Skeletal muscle tissue (tissue), 4 donors: ENCODE results near the gene FHOD3. TPM values are rescaled to one million over a fixed set of nuclear protein-coding genes. Genes with fewer than 3 reads are reported as not detected.

Source experiments
- H3K27ac ChIP-seq: one replicate; pipeline ENCODE4 v1.7.0; 2013; ENCODE audit warnings: mild to moderate bottlenecking, low read depth, low read length, inconsistent platforms
- H3K27me3 ChIP-seq, 3 donors: one replicate each; pipeline ENCODE4 v1.7.0; 2013; ENCODE audit warnings: low read length in 3 of 3; ENCODE audit not compliant: control insufficient read depth in 3 of 3, insufficient read depth in 3 of 3
- H3K36me3 ChIP-seq, 3 donors: one replicate each; pipeline ENCODE4 v1.7.0; 2013; ENCODE audit warnings: low read length in 3 of 3; ENCODE audit not compliant: control insufficient read depth in 3 of 3, insufficient read depth in 3 of 3
- H3K4me1 ChIP-seq, 3 donors: one replicate each; pipeline ENCODE4 v1.7.0; 2013; ENCODE audit warnings: low read length in 3 of 3, mild to moderate bottlenecking in 3 of 3; ENCODE audit not compliant: control insufficient read depth in 3 of 3, insufficient read depth in 3 of 3
- H3K4me3 ChIP-seq, 3 donors: one replicate each; pipeline ENCODE4 v1.7.0; 2013; ENCODE audit warnings: low read length in 3 of 3
- H3K9ac ChIP-seq, 3 donors: one replicate each; pipeline ENCODE4 v1.7.0; 2013; ENCODE audit warnings: low read length in 3 of 3, mild to moderate bottlenecking in 3 of 3, moderate library complexity in 2 of 3, low read depth in 1 of 3
- H3K9me3 ChIP-seq, 3 donors: one replicate each; pipeline ENCODE4 v1.7.0; 2013; ENCODE audit warnings: low read length in 3 of 3; ENCODE audit not compliant: control insufficient read depth in 3 of 3
- total RNA-seq: library from RNA; depleted of rRNA; stranded (reverse); fragments of >200 nt; gene quantifications from one replicate; pipeline ENCODE4 v1.2.3, GENCODE V29; 2014
- donor health status: Osteomylitis.

The FHOD3 gene
- total RNA-seq, 1 donor from 2014 or later: 15.7 TPM

DNA sequence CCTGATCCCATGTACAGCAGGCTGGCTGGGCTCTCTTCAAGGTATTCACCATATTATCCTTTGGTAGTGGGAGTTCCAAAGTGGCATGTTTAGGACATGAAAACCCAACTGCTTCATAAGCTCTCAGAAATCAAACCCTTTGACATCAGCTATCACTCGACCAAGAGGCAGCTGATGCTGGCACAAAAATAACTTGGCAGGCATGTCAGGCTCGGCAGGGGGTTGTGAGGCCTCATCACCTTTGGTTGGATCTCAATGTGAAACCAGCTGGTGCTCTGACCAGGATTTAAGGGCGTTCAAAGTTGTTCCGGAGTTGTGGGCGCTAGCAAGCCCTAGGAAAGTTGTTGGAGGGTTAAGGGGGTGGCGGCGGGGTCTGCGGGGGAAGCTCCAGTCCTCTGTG, 171.9 kb downstream of the FHOD3 start:
- Histone ChIP-seq H3K4me3 (peak overlapping the region in 1 of 3 donors; percentile 41), H3K27me3 (no peaks in the 10 kb centered on the region), H3K9ac (peak overlapping the region in 1 of 3 donors; percentile 74), H3K27ac (peak overlapping the region; percentile 67), H3K9me3 (no peaks in the 10 kb centered on the region), H3K4me1 (peaks cover 20 to 45% (median 39%) of the 10 kb centered on the region in 3 donors), H3K36me3 (no peaks in the 10 kb centered on the region)

GRCh38 chr18:36470896-36471295, 173.4 kb downstream of the FHOD3 start:
- Histone ChIP-seq H3K4me1 (peaks cover 19 to 36% (median 36%) of the 10 kb centered on the region in 3 donors), H3K27me3 (no peaks in the 10 kb centered on the region), H3K27ac (no peak overlapping the region), H3K4me3 (no peak overlapping the region), H3K9me3 (no peaks in the 10 kb centered on the region), H3K36me3 (no peaks in the 10 kb centered on the region), H3K9ac (no peak overlapping the region)

GRCh38 chr18:36471393-36471792, 173.9 kb downstream of the FHOD3 start:
- H3K4me3 ChIP-seq: no peak overlapping the region
- H3K4me1 ChIP-seq: peaks cover 19 to 36% (median 32%) of the 10 kb centered on the region in 3 donors
- H3K9ac ChIP-seq: no peak overlapping the region
- H3K36me3 ChIP-seq: no peaks in the 10 kb centered on the region
- H3K27me3 ChIP-seq: no peaks in the 10 kb centered on the region
- H3K9me3 ChIP-seq: no peaks in the 10 kb centered on the region
- H3K27ac ChIP-seq: no peak overlapping the region

DNA sequence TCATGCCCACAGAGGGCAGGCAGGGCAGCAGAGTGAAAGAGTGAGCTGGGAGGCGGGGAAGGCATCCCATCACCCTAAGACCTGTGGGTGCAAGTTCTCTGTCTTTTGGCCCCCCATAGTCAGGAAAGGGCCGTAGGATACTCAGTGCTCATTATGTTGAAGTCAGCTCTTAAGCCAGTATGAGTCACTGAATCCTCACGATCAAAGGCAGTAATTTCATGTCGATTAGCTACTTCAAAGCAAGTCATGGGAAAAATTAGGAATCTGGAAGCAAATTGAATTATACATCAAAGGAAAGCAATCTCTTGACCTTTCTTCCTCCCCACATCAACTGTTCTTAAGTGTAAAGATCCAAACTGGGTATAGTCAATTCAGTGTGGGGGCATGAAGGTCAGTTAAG, 178.9 kb downstream of the FHOD3 start:
- H3K4me3 ChIP-seq: no peak overlapping the region
- H3K9ac ChIP-seq: no peak overlapping the region
- no peaks in the 10 kb centered on the region for H3K4me1 ChIP-seq
- H3K9me3 ChIP-seq: no peaks in the 10 kb centered on the region
- no peaks in the 10 kb centered on the region for H3K27me3 ChIP-seq
- H3K27ac ChIP-seq: no peak overlapping the region
- no peaks in the 10 kb centered on the region for H3K36me3 ChIP-seq

- Histone ChIP-seq H3K4me1 (peaks cover under 1 to 9% (median 7%) of the 10 kb centered on the region in 3 donors), H3K9me3 (no peaks in the 10 kb centered on the region), H3K27ac (no peak overlapping the region), H3K27me3 (no peaks in the 10 kb centered on the region), H3K36me3 (no peaks in the 10 kb centered on the region), H3K4me3 (no peak overlapping the region), H3K9ac (no peak overlapping the region)
Observed at GRCh38 chr18:36477776-36478175, 180.3 kb downstream of the FHOD3 start.

- H3K9ac ChIP-seq: no peak overlapping the region
- H3K4me1 ChIP-seq: peaks cover 3 to 16% (median 12%) of the 10 kb centered on the region in 3 donors
- H3K36me3 ChIP-seq: no peaks in the 10 kb centered on the region
Observed at GRCh38 chr18:36481201-36481657, 183.7 kb downstream of the FHOD3 start.

DNA sequence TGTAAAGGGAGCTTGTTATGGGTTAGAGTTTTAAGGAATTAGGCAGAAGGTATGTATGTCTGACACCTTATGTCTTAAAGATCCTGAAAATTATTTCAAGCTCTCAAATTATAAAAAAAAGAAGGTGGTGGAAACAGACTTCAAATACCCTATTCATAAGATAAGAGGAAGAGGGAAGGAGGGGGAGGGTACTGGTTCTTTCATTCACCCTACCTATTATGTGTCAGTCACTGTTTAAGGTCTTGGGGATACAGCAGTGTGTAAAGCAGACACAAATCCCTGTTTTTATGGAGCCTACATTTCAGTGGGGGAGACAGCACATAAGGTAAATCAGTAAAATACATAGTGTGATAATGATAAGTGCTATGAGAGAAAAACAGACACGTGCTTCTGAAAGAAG, 184.4 kb downstream of the FHOD3 start:
- Histone ChIP-seq H3K36me3 (no peaks in the 10 kb centered on the region), H3K4me1 (peaks cover 3 to 16% (median 12%) of the 10 kb centered on the region in 3 donors), H3K9me3 (no peaks in the 10 kb centered on the region), H3K9ac (no peak overlapping the region), H3K4me3 (no peak overlapping the region), H3K27ac (no peak overlapping the region), H3K27me3 (peaks cover 0 to 3% (median 0%) of the 10 kb centered on the region in 3 donors)

More at GRCh38 chr18:36481201-36481657, 183.7 kb downstream of the FHOD3 start:
- Histone ChIP-seq H3K9me3 (no peaks in the 10 kb centered on the region), H3K27ac (no peak overlapping the region), H3K4me3 (no peak overlapping the region), H3K27me3 (peaks cover 0 to 3% (median 0%) of the 10 kb centered on the region in 3 donors)

DNA sequence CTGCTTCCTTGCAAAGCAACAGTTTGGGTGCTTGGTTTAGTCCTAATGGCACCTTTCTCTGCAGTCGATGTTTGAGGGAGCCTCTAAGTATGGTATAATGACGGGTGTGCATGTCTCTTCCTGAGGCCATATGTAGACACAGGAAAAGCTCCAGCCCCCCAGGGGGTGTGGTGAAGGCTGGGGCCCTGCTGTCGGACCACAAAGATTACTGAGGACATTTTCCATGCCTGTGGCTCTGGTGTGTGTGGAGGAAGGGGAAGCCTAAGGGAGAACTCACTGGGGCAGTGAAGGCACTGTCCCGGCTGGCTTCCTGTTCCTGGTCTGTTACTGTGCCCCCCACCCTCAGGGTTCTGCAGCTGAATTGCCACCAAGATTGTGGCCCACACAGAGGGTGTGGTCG, 187.1 kb downstream of the FHOD3 start:
- no peaks in the 10 kb centered on the region for H3K9me3 ChIP-seq
- no peak overlapping the region for H3K27ac ChIP-seq
- H3K9ac ChIP-seq: no peak overlapping the region
- H3K4me3 ChIP-seq: no peak overlapping the region
- H3K27me3 ChIP-seq: peaks cover 0 to 3% (median 0%) of the 10 kb centered on the region in 3 donors
- no peaks in the 10 kb centered on the region for H3K36me3 ChIP-seq
- peaks cover 3 to 19% (median 12%) of the 10 kb centered on the region in 3 donors for H3K4me1 ChIP-seq

GRCh38 chr18:36485772-36486171, 188.3 kb downstream of the FHOD3 start:
- Histone ChIP-seq H3K9me3 (no peaks in the 10 kb centered on the region), H3K4me1 (peaks cover 3 to 19% (median 12%) of the 10 kb centered on the region in 3 donors), H3K36me3 (no peaks in the 10 kb centered on the region), H3K9ac (no peak overlapping the region), H3K27me3 (peaks cover 0 to 3% (median 0%) of the 10 kb centered on the region in 3 donors), H3K27ac (no peak overlapping the region), H3K4me3 (no peak overlapping the region)

GRCh38 chr18:36488131-36488530, 190.6 kb downstream of the FHOD3 start:
- Histone ChIP-seq H3K36me3 (no peaks in the 10 kb centered on the region), H3K27ac (no peak overlapping the region), H3K4me1 (peaks cover 0 to 11% (median 2%) of the 10 kb centered on the region in 3 donors), H3K9me3 (no peaks in the 10 kb centered on the region), H3K9ac (no peak overlapping the region), H3K27me3 (peaks cover 0 to 3% (median 0%) of the 10 kb centered on the region in 3 donors), H3K4me3 (no peak overlapping the region)
